Neural cell (in vitro differentiated cells): ENCODE data around the gene CPE. TPM values are rescaled to one million over a fixed set of nuclear protein-coding genes. Genes with fewer than 3 reads are reported as not detected.

Source experiments
- H2AFZ ChIP-seq: fragments of 200-600, 300-800 bp; sonication (generic), shearing (Covaris generic); 2 replicates; pipeline ENCODE4 v1.6.0; 2014; ENCODE audit warnings: low read depth, mild to moderate bottlenecking, antibody characterized with exemption, low read length, moderate library complexity
- H3F3A ChIP-seq: fragments of 200-600 bp; shearing (Covaris generic); 2 replicates; pipeline ENCODE4 v1.6.1; 2016; ENCODE audit warnings: mild to moderate bottlenecking, moderate library complexity, mixed read lengths, antibody characterized with exemption, low read length; ENCODE audit not compliant: insufficient read depth, poor library complexity, severe bottlenecking
- H3K27ac ChIP-seq: fragments of 200-600, 300-800 bp; sonication (generic), shearing (Covaris generic); 2 replicates; pipeline ENCODE4 v1.5.1; 2014; ENCODE audit warnings: mild to moderate bottlenecking, low read length, moderate library complexity
- H3K27me3 ChIP-seq: fragments of 300-800, 200-600 bp; sonication (generic), shearing (Covaris generic); 2 replicates; pipeline ENCODE4 v1.6.0; 2014; ENCODE audit warnings: mild to moderate bottlenecking, low read depth, low read length, moderate library complexity; ENCODE audit not compliant: insufficient read depth
- H3K36me3 ChIP-seq: fragments of 300-800, 200-600 bp; sonication (generic), shearing (Covaris generic); 2 replicates; pipeline ENCODE4 v1.5.1; 2014; ENCODE audit warnings: mild to moderate bottlenecking, antibody characterized with exemption, low read length, moderate library complexity; ENCODE audit not compliant: insufficient read depth
- H3K4me2 ChIP-seq: fragments of 300-800, 200-600 bp; sonication (generic), shearing (Covaris generic); 2 replicates; pipeline ENCODE4 v1.6.0; 2014; ENCODE audit warnings: mild to moderate bottlenecking, low read length
- H3K4me3 ChIP-seq: fragments of 300-800, 200-600 bp; sonication (generic), shearing (Covaris generic); 2 replicates; pipeline ENCODE4 v1.5.1; 2014; ENCODE audit warnings: mild to moderate bottlenecking, low read length, moderate library complexity
- H3K79me2 ChIP-seq: fragments of 200-600 bp; shearing (Covaris generic); replicated peaks from 2 replicates; pipeline ENCODE4 v1.6.0; 2014; ENCODE audit warnings: mild to moderate bottlenecking, low read length, moderate library complexity; ENCODE audit not compliant: insufficient read depth
- H3K9ac ChIP-seq: fragments of 300-800, 200-600 bp; sonication (generic), shearing (Covaris generic); 2 replicates; pipeline ENCODE4 v1.6.1; 2016; ENCODE audit warnings: mild to moderate bottlenecking, low read length, mixed read lengths
- H3K9me2 ChIP-seq: fragments of 200-600 bp; shearing (Covaris generic); 2 replicates; pipeline ENCODE4 v1.6.1; 2016; ENCODE audit warnings: mild to moderate bottlenecking, low read length, mixed read lengths; ENCODE audit not compliant: insufficient read depth
- H3K9me3 ChIP-seq: fragments of 200-600, 300-800 bp; sonication (generic), shearing (Covaris generic); 2 replicates; pipeline ENCODE4 v1.6.1; 2016; ENCODE audit warnings: mild to moderate bottlenecking, mixed run types, low read length, moderate library complexity, mixed read lengths
- H4K20me1 ChIP-seq: fragments of 200-600 bp; shearing (Covaris generic); 2 replicates; pipeline ENCODE4 v1.6.1; 2016; ENCODE audit warnings: mild to moderate bottlenecking, mixed run types; ENCODE audit not compliant: insufficient read depth
- EP300 ChIP-seq: fragments of 450-650 bp; conservative IDR thresholded peaks from 2 replicates; pipeline ENCODE4 v1.6.1; 2014; ENCODE audit warnings: antibody characterized with exemption, mild to moderate bottlenecking, moderate library complexity; ENCODE audit not compliant: poor library complexity, severe bottlenecking
- EZH2 ChIP-seq: fragments of 200-600, 300-800 bp; shearing (Covaris generic), sonication (generic); IDR thresholded peaks from 2 replicates; pipeline ENCODE4 v1.6.1; 2014; ENCODE audit warnings: antibody characterized with exemption, low read length, borderline replicate concordance, mild to moderate bottlenecking; ENCODE audit not compliant: insufficient read depth, poor library complexity, severe bottlenecking
- MXI1 ChIP-seq: fragments of 450-650 bp; conservative IDR thresholded peaks from 2 replicates; pipeline ENCODE4 v1.6.1; 2014; ENCODE audit warnings: antibody characterized with exemption, mild to moderate bottlenecking; ENCODE audit not compliant: poor library complexity, severe bottlenecking
- POLR2AphosphoS5 ChIP-seq: IDR thresholded peaks from 2 replicates; pipeline ENCODE4 v1.6.1; 2012
- RAD21 ChIP-seq: fragments of 450-650 bp; conservative IDR thresholded peaks from 2 replicates; pipeline ENCODE4 v1.6.1; 2014; ENCODE audit warnings: antibody characterized with exemption, mild to moderate bottlenecking, moderate library complexity
- REST ChIP-seq: IDR thresholded peaks from 2 replicates; pipeline ENCODE4 v1.6.1; 2012; ENCODE audit warnings: borderline replicate concordance
- SMC3 ChIP-seq: fragments of 450-650 bp; conservative IDR thresholded peaks from 2 replicates; pipeline ENCODE4 v1.6.1; 2014; ENCODE audit warnings: antibody characterized with exemption, mild to moderate bottlenecking, moderate library complexity; ENCODE audit not compliant: poor library complexity
- TAF1 ChIP-seq: IDR thresholded peaks from 2 replicates; pipeline ENCODE4 v1.6.1; 2012; ENCODE audit warnings: low read depth
- polyA plus RNA-seq: library from polyadenylated mRNA; depleted of rRNA; stranded (reverse); fragments of >200 nt; gene quantifications from 2 replicates; pipeline ENCODE4 v1.2.3, GENCODE V29; 2014
- TF ChIP-seq, protein P1 (sequence below): fragments of 450-650 bp; IDR thresholded peaks from 2 replicates; pipeline ENCODE4 v1.5.1; 2014; ENCODE audit warnings: antibody characterized with exemption, mild to moderate bottlenecking, moderate library complexity; ENCODE audit not compliant: poor library complexity, severe bottlenecking

Gene CPE
- polyA plus RNA-seq, 1 donor from 2014 or later: 678 TPM

DNA sequence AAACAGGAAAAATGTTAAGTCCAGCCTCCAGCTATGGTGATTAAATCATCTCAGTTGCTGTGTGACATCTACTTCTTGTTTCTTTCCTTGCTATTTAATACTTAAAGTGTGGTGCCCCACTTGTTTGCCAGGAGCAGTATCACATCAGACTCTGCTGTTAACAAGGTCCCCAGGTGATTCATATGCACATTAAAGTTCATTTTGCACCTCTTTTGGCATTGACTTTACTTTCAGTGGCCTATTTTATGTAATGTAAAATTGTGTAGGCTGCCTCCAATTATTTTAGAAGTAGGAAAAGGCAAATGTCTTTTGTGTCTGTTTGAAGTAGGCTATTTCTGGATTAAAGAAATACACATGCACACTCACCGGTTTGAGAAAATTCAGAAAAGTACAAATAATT, 47.5 kb downstream of the CPE start:
- H3K9me2 ChIP-seq: no peaks in the 10 kb centered on the region
- H3K27ac ChIP-seq: no peak overlapping the region
- no peak overlapping the region for H3K9ac ChIP-seq
- no peak overlapping the region for H3K4me3 ChIP-seq
- TF ChIP-seq POLR2AphosphoS5: no peak
- TF ChIP-seq SMC3: no peak
- no peaks in the 10 kb centered on the region for H3K27me3 ChIP-seq
- H3F3A ChIP-seq: no peaks in the 10 kb centered on the region
- H3K4me2 ChIP-seq: no peak overlapping the region
- peaks cover 4% of the 10 kb centered on the region for H3K79me2 ChIP-seq
- no peaks in the 10 kb centered on the region for H4K20me1 ChIP-seq
- no peak overlapping the region for H2AFZ ChIP-seq
- no peaks in the 10 kb centered on the region for H3K9me3 ChIP-seq
- H3K36me3 ChIP-seq: no peaks in the 10 kb centered on the region

- no peaks in the 10 kb centered on the region for H3K9me3 ChIP-seq
- no peaks in the 10 kb centered on the region for H3F3A ChIP-seq
- no peaks in the 10 kb centered on the region for H3K36me3 ChIP-seq
- no peak overlapping the region for H3K4me3 ChIP-seq
- no peaks in the 10 kb centered on the region for H3K27me3 ChIP-seq
- no peaks in the 10 kb centered on the region for H3K9me2 ChIP-seq
- H4K20me1 ChIP-seq: no peaks in the 10 kb centered on the region
- H3K79me2 ChIP-seq: peaks cover 4% of the 10 kb centered on the region
- no peak overlapping the region for H3K27ac ChIP-seq
- no peak for TF ChIP-seq EP300
- no peak for TF ChIP-seq RAD21
- no peak for TF ChIP-seq REST
- TF ChIP-seq TAF1: no peak
- TF ChIP-seq POLR2AphosphoS5: no peak
- TF ChIP-seq, protein P1, sequence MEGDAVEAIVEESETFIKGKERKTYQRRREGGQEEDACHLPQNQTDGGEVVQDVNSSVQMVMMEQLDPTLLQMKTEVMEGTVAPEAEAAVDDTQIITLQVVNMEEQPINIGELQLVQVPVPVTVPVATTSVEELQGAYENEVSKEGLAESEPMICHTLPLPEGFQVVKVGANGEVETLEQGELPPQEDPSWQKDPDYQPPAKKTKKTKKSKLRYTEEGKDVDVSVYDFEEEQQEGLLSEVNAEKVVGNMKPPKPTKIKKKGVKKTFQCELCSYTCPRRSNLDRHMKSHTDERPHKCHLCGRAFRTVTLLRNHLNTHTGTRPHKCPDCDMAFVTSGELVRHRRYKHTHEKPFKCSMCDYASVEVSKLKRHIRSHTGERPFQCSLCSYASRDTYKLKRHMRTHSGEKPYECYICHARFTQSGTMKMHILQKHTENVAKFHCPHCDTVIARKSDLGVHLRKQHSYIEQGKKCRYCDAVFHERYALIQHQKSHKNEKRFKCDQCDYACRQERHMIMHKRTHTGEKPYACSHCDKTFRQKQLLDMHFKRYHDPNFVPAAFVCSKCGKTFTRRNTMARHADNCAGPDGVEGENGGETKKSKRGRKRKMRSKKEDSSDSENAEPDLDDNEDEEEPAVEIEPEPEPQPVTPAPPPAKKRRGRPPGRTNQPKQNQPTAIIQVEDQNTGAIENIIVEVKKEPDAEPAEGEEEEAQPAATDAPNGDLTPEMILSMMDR: no peak
- TF ChIP-seq EZH2: no peak
- TF ChIP-seq MXI1: no peak
- TF ChIP-seq SMC3: no peak
- H2AFZ ChIP-seq: no peak overlapping the region
- no peak overlapping the region for H3K9ac ChIP-seq
- H3K4me2 ChIP-seq: no peak overlapping the region
Measured at GRCh38 chr4:165426823-165427222, 48.0 kb downstream of the CPE start.

- no peak overlapping the region for H3K27ac ChIP-seq
Measured at GRCh38 chr4:165428957-165429356, 50.1 kb downstream of the CPE start.

More at GRCh38 chr4:165428957-165429356, 50.1 kb downstream of the CPE start:
- Histone ChIP-seq H3K36me3 (no peaks in the 10 kb centered on the region), H3K4me3 (no peak overlapping the region), H3K9ac (no peak overlapping the region), H3F3A (no peaks in the 10 kb centered on the region), H4K20me1 (no peaks in the 10 kb centered on the region), H2AFZ (no peak overlapping the region), H3K4me2 (no peak overlapping the region), H3K9me3 (no peaks in the 10 kb centered on the region), H3K27me3 (no peaks in the 10 kb centered on the region), H3K9me2 (no peaks in the 10 kb centered on the region), H3K79me2 (peaks cover 4% of the 10 kb centered on the region)
- TF ChIP-seq EP300 (no peak), EZH2 (no peak), REST (no peak), MXI1 (no peak), RAD21 (no peak), POLR2AphosphoS5 (no peak)
- TF ChIP-seq, protein P1: no peak
